Activated CD4-positive, alpha-beta T cell treated with anti-CD3 and anti-CD28 coated beads, Interleukin-2, Interleukin-4, amounts not matched to agents 100 ng/mL and 50 ng/mL, durations not matched to agents 16 hours and 8 hours (primary cell): Measurements from ENCODE around the gene IQSEC2.

Experiments used
- DNase-seq: peaks from one replicate; pipeline ENCODE4 v3.0.0-alpha.2; 2020; ENCODE audit warnings: low spot score

IQSEC2 gene

GRCh38 chrX:53281321-53281822 lies at the start of gene IQSEC2:
TSS of gene IQSEC2 (minus strand) at chrX:53281584.
- no peak for DNase-seq

- no peak for DNase-seq
These were observed 48.9 kb upstream of the IQSEC2 start for GRCh38 chrX:53330331-53330730.

- DNase-seq: no peak
These were observed 43.4 kb upstream of the IQSEC2 start for GRCh38 chrX:53324803-53325202.

GRCh38 chrX:53324085-53324484 lies 42.7 kb upstream of the IQSEC2 start:
- no peak for DNase-seq

GRCh38 chrX:53323196-53323595 lies 41.8 kb upstream of the IQSEC2 start:
- no peak for DNase-seq

GRCh38 chrX:53321943-53322497 lies 40.6 kb upstream of the IQSEC2 start:
- no peak for DNase-seq

GRCh38 chrX:53321230-53321942 lies 40.0 kb upstream of the IQSEC2 start:
- DNase-seq: no peak

- DNase-seq: no peak
These were observed 39.3 kb upstream of the IQSEC2 start for GRCh38 chrX:53320543-53321229.

GRCh38 chrX:53319614-53320542 lies 38.5 kb upstream of the IQSEC2 start:
- no peak for DNase-seq

- DNase-seq: no peak
These were observed 37.5 kb upstream of the IQSEC2 start for GRCh38 chrX:53318766-53319353.

- peak; percentile 72 for DNase-seq
These were observed 36.1 kb upstream of the IQSEC2 start for GRCh38 chrX:53317365-53318069.

- DNase-seq: no peak
These were observed 35.5 kb upstream of the IQSEC2 start for GRCh38 chrX:53316860-53317237.

GRCh38 chrX:53316111-53316859 lies 34.9 kb upstream of the IQSEC2 start:
- DNase-seq: no peak

GRCh38 chrX:53313728-53314105 lies 32.3 kb upstream of the IQSEC2 start:
- DNase-seq: no peak

GRCh38 chrX:53312946-53313727 lies 31.8 kb upstream of the IQSEC2 start:
- DNase-seq: peak; percentile 64

GRCh38 chrX:53309837-53310236 lies 28.5 kb upstream of the IQSEC2 start:
- no peak for DNase-seq

- no peak for DNase-seq
These were observed 27.5 kb upstream of the IQSEC2 start for GRCh38 chrX:53308836-53309235.

- no peak for DNase-seq
These were observed 24.9 kb upstream of the IQSEC2 start for GRCh38 chrX:53305996-53306937.
